ENCODE data around the gene ARL1.
"Not testable (repeated sequence)": the region's sequence is repeated elsewhere in the genome, so short reads cannot be mapped to it uniquely, and the experiment has no call there.

The ARL1 gene

GRCh38 chr12:101407436-101408345 lies at the start of gene ARL1:
TSS of gene ARL1 (minus strand) at chr12:101407772. CDS start at chr12:101407645, 127 bp downstream.
- peak; percentile 76 for DNase-seq (ENCODE audit: low read depth)

DNA sequence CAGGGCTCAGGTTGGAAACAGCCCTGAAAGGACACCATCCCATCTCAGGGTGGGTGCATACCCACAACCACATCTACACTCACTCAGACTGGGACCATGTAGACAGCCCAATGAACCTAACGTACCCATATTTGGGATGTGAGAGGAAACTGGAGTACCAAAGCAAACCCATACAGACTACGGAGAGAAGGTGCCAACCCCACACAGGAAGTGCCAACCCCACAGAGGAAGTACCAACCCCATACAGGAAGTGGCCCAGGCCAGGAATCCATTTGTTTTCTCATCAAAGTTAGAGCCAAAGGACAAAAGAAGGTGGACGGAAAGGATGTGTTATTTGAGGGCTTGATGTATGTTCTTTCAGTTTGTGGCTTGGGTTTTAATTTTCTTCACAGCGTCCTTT lies 48.1 kb upstream of the ARL1 start:
- DNase-seq (ENCODE audit: low read depth): no peak

DNA sequence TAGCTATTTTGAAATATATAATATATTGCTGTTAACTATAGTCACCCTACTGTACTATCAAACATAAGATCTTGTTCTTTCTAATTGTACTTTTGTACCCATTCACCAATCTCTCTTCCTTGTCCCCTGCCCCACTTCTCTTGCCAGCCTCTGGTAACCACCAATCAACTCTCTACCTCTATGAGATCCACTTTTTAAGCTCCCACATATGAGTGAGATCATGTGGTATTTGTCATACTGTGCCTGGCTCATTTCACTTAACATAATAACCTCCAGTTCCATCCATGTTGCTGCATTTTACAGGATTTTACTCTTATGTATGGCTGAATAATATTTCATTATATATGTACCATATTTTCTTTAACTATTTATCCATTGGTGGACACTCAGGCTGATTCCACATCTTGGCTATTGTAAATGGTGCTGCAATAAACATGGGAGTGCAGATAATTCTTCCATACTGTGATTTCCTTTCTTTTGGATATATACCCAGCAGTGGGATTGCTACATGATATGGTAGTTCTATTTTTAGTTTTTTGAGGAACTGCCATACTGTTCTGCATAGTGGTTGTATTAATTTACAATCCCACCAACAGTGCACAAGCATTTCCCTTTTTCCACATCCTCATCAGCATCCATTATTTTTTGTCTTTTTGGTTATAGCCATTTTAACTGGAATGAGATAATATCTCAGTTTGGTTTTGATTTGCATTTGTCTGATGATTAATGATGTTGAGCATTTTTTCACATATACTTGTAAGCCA lies 34.1 kb upstream of the ARL1 start:
- no peak for DNase-seq (ENCODE audit: low read depth)

DNA sequence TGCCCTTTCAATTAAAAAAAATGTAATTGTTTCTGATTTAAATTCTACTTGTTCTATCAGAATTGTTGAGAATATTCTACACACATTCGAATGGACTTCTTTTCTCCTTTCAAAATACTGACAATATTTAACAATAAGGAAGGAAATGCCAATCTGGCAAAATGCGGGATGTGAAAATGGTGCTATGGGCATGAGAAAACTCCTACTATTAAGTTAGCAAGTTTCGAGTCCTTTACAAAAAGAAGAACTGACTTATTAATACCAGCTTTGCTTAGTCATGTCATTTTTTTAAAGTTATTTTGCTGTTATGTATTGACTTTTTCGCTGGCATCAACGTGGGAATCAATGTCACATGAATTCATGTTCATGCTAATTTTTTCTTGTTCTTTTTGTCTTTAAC lies 31.7 kb upstream of the ARL1 start:
- DNase-seq (ENCODE audit: low read depth): no peak

DNA sequence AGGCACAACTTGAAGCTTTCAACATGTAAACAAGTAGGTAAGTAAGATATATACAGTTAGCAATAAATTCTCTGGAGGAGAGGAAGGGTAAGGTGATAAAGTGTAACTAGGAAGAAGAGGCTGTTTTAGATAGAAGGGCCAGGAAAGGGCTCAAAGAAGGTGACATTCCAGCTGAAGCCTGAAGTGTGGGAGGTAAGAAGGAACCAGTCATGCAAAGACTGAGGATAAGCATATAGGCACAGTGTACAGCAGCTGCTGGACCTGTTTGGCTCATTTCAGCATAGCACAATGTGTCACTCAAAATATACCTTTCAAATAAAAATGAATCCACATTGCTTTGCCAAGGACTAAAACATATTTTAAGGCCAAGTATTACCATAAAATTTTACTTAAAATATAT lies 28.6 kb upstream of the ARL1 start:
- DNase-seq (ENCODE audit: low read depth): no peak

GRCh38 chr12:101430456-101430855 lies 22.9 kb upstream of the ARL1 start:
- no peak for DNase-seq (ENCODE audit: low read depth)

DNA sequence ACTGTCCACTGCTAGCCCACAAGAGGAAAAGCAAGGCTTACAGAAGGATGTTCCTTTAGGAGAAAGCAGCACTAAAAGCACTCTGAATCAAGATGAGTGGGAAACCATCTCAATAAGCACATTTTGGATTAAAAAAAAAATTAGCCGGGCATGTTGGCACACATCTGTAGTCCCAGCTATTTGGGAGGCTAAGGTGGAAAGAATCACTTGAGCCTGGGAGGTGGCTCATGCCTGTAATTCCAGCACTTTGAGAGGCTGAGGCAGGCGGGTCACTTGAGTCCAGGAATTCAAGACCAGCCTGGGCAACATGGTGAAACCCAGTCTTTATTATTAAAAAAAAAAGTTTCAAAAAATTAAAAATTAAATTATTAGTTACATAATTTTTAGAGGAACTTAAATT lies 17.0 kb upstream of the ARL1 start:
- DNase-seq (ENCODE audit: low read depth): no peak

- DNase-seq (ENCODE audit: low read depth): not testable (repeated sequence)
Measured at GRCh38 chr12:101422066-101422465, 14.5 kb upstream of the ARL1 start.

- DNase-seq (ENCODE audit: low read depth): no peak
Measured at GRCh38 chr12:101415228-101415627, 7.7 kb upstream of the ARL1 start.

- DNase-seq (ENCODE audit: low read depth): peak; percentile 20
Measured at GRCh38 chr12:101414533-101415119, 7.1 kb upstream of the ARL1 start.

DNA sequence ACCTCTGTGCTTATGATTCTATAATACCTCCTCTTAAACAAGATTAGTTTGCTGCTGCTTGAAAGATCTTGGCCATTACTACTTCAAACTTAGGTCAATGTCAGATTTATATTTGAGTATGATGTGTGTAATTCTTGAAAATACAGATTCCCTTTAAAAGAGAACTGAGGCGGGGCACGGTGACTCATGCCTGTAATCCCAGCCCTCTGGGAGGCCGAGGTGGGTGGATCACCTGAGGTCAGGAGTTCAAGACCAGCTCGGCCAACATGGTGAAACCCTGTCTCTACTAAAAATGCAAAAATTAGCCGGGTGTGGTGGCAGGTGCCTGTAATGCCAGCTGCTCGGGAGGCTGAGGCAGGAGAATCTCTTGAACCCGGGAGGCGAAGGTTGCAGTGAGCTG lies 2.6 kb upstream of the ARL1 start:
- not testable (repeated sequence) for DNase-seq (ENCODE audit: low read depth)

DNA sequence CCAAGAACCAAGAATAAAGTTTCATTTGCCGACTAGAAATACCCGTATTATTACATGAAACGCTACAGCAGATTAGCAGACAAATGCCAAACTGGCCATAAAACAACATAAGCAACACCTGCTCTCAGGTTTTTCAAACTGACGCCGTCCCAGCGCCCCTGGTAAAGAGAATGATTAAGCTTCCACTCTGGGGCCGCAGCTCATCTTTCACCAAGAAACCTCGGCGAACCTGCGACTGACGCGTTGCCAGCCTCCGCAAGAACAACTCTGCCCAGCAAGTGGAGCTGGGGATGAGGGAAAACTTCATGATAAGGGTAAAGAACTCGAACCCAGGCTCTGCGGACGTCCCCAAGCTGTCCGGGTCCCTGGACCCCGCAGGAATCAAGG lies 530 bp downstream of the ARL1 start:
- no peak for DNase-seq (ENCODE audit: low read depth)

DNA sequence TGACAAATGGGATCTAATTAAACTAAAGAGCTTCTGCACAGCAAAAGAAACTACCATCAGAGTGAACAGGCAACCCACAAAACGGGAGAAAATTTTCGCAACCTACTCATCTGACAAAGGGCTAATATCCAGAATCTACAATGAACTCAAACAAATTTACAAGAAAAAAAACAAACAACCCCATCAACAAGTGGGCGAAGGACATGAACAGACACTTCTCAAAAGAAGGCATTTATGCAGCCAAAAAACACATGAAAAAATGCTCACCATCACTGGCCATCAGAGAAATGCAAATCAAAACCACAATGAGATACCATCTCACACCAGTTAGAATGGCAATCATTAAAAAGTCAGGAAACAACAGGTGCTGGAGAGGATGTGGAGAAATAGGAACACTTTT lies 16.4 kb downstream of the ARL1 start:
- not testable (repeated sequence) for DNase-seq (ENCODE audit: low read depth)

DNA sequence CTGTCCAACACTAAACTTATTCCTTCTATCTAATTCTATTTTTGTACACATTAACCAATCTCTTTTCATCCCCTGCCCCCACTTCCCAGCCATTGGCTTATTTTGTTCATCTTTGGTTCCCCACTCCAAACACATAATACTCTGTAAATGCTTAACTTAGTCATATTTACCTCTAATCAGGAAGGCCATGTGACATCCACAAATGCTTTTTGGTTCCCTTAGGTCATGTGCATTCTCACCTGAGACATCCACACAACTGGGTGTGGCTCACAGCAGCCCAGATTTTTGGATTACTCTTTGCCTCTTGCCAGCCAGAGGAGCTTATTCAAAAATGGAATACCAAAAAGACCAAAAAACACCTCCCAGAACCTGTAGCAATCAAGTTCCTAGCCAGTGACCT lies 28.4 kb downstream of the ARL1 start:
- DNase-seq (ENCODE audit: low read depth): no peak

DNA sequence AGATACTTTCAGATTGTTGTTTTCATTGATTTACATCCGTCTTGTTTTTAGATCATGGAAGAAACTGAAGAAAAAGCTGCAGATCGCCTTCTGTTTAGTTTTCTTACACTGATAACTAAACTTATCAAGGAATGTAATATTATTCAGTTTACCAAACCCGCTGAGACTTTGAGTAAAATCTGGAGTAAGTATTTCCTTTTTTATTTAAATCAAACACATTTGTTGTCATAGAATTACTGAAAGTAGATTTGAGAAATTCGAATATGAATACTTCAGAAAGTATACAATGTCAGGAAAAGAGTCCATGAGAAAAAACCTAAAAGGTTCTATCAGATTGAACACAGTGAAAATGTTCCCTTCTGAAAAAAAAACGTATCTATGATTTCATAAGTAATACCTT lies 32.0 kb downstream of the ARL1 start:
- no peak for DNase-seq (ENCODE audit: low read depth)

GRCh38 chr12:101372431-101372830 lies 35.1 kb downstream of the ARL1 start:
- DNase-seq (ENCODE audit: low read depth): no peak

DNA sequence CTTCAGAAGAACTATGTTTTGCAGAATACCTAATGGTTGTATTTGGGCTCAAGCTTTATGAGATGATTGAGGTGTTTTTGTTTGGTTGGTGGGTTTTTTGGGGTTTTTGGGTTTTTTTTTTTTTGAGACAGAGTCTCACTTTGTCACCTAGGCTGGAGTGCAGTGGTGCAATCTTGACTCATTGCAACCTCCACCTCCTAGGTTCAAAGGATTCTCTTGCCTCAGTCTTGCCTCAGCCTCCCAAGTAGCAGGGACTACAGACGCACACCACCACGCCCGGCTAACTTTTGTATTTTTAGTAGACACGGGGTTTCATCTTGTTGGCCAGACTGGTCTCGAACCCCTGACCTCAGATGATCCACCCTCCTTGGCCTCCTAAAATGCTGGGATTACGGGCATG lies 39.6 kb downstream of the ARL1 start:
- no peak for DNase-seq (ENCODE audit: low read depth)

DNA sequence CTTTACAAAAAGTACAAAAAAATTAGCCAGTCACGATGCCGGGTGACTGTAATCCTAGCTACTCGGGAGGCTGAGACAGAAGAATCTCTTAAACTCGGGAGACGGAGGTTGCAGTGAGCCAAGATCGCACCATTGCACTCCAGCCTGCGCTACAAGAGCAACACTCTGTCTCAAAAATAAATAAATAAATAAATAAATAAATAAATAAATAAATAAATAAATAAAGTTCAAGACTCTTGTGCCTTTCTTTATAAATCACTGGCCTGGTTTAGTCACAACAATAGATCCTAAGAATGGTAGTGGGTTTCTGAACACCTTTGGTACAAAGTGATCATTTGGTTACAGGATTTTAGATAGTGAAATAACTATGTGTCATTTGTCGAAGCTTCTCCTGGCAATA lies 46.1 kb downstream of the ARL1 start:
- no peak for DNase-seq (ENCODE audit: low read depth)

DNA sequence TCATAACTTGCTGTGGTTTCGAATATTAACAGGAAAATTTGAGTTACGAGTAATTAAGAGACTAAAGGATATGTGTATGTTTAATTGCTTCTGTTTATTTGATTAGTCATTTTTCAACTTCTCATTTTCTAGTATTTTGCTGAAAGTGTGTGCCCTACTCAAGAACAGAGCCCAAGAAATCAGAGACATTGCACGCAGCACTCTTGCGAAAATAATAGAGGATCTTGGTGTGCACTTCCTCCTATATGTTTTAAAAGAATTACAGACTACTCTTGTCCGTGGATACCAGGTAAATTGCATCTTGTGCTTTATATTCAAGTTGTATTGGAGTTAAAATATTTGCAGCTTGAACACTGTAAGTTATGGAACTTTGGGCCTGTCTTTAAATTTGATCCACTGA lies 50.8 kb downstream of the ARL1 start:
- no peak for DNase-seq (ENCODE audit: low read depth)

GRCh38 chr12:101351682-101352081 lies 55.9 kb downstream of the ARL1 start:
- no peak for DNase-seq (ENCODE audit: low read depth)

GRCh38 chr12:101343893-101344292 lies 63.7 kb downstream of the ARL1 start:
- no peak for DNase-seq (ENCODE audit: low read depth)
